H9 (cell line): ENCODE data around the gene HSD17B13. TPM values are rescaled to one million over a fixed set of nuclear protein-coding genes. Genes with fewer than 3 reads are reported as not detected.
"Not testable (repeated sequence)": the region's sequence is repeated elsewhere in the genome, so short reads cannot be mapped to it uniquely, and the experiment has no call there.

Source experiments
- DNase-seq: peaks from one replicate; pipeline ENCODE4 v3.0.0-alpha.2; 2017
- H2AFZ ChIP-seq: one replicate; pipeline ENCODE4 v1.6.1; 2013; ENCODE audit warnings: mild to moderate bottlenecking, low read length, control low read depth, moderate library complexity
- H2AK5ac ChIP-seq: 2 replicates; pipeline ENCODE4 v1.6.1; 2013; ENCODE audit warnings: low read length, control low read depth, mixed read lengths; ENCODE audit not compliant: insufficient read length
- H2BK120ac ChIP-seq: one replicate; pipeline ENCODE4 v1.6.1; 2013; ENCODE audit warnings: low read depth, mild to moderate bottlenecking, low read length, control low read depth, inconsistent platforms; ENCODE audit not compliant: poor library complexity, severe bottlenecking
- H2BK12ac ChIP-seq: 2 replicates; pipeline ENCODE4 v1.6.1; 2013; ENCODE audit warnings: low read length, control low read depth, mixed read lengths, low read depth; ENCODE audit not compliant: insufficient read length
- H2BK15ac ChIP-seq: 2 replicates; pipeline ENCODE4 v1.6.1; 2013; ENCODE audit warnings: low read depth, low read length, control low read depth
- H2BK20ac ChIP-seq: one replicate; pipeline ENCODE4 v1.6.1; 2013; ENCODE audit warnings: low read depth, mild to moderate bottlenecking, low read length, control low read depth, inconsistent platforms; ENCODE audit not compliant: poor library complexity, severe bottlenecking
- H2BK5ac ChIP-seq: 2 replicates; pipeline ENCODE4 v1.6.1; 2013; ENCODE audit warnings: low read length, control low read depth, mixed read lengths; ENCODE audit not compliant: insufficient read length
- H3K14ac ChIP-seq: 2 replicates; pipeline ENCODE4 v1.6.1; 2013; ENCODE audit warnings: low read length, control low read depth; ENCODE audit not compliant: insufficient read depth
- H3K18ac ChIP-seq: 2 replicates; pipeline ENCODE4 v1.6.1; 2013; ENCODE audit warnings: low read depth, mild to moderate bottlenecking, mixed read lengths, low read length, control low read depth; ENCODE audit not compliant: insufficient read length
- H3K23ac ChIP-seq: 2 replicates; pipeline ENCODE4 v1.6.1; 2013; ENCODE audit warnings: low read length, control low read depth, mixed read lengths, low read depth; ENCODE audit not compliant: insufficient read length
- H3K23me2 ChIP-seq: 2 replicates; pipeline ENCODE4 v1.6.1; 2013; ENCODE audit warnings: low read depth, mild to moderate bottlenecking, mixed read lengths, low read length, control low read depth; ENCODE audit not compliant: insufficient read length, poor library complexity, severe bottlenecking
- H3K27ac ChIP-seq: 2 replicates; pipeline ENCODE4 v1.5.1; 2013; ENCODE audit warnings: low read length, control low read depth, mixed read lengths, low read depth; ENCODE audit not compliant: insufficient read length
- H3K27me3 ChIP-seq: 2 replicates; pipeline ENCODE4 v1.6.1; 2013; ENCODE audit warnings: low read length, control low read depth, inconsistent platforms; ENCODE audit not compliant: insufficient read depth
- H3K4ac ChIP-seq: 2 replicates; pipeline ENCODE4 v1.6.1; 2013; ENCODE audit warnings: low read depth, mild to moderate bottlenecking, control low read depth, inconsistent platforms, low read length, moderate library complexity
- H3K4me1 ChIP-seq: 2 replicates; pipeline ENCODE4 v1.6.1; 2013; ENCODE audit warnings: low read length, control low read depth, inconsistent platforms; ENCODE audit not compliant: insufficient read depth
- H3K4me2 ChIP-seq: 2 replicates; pipeline ENCODE4 v1.6.1; 2013; ENCODE audit warnings: low read length, control low read depth, mixed read lengths; ENCODE audit not compliant: insufficient read length, insufficient read depth
- H3K56ac ChIP-seq: 2 replicates; pipeline ENCODE4 v1.6.1; 2013; ENCODE audit warnings: low read depth, mild to moderate bottlenecking, mixed read lengths, low read length, control low read depth; ENCODE audit not compliant: insufficient read length
- H3K79me1 ChIP-seq: 2 replicates; pipeline ENCODE4 v1.6.1; 2013; ENCODE audit warnings: low read depth, mild to moderate bottlenecking, moderate library complexity, low read length, control low read depth, inconsistent platforms; ENCODE audit not compliant: insufficient read depth, poor library complexity, severe bottlenecking
- H3K79me2 ChIP-seq: 2 replicates; pipeline ENCODE4 v1.6.1; 2013; ENCODE audit warnings: low read length, control low read depth, inconsistent platforms; ENCODE audit not compliant: insufficient read depth
- H3K9ac ChIP-seq: 2 replicates; pipeline ENCODE4 v1.6.1; 2013; ENCODE audit warnings: low read length, control low read depth, mixed read lengths; ENCODE audit not compliant: insufficient read length; ENCODE audit errors: extremely low read depth
- H3K9me3 ChIP-seq: one replicate; pipeline ENCODE4 v1.6.1; 2013; ENCODE audit warnings: low read depth, low read length, inconsistent platforms; ENCODE audit not compliant: control insufficient read depth
- H3T11ph ChIP-seq: one replicate; pipeline ENCODE4 v1.6.1; 2013; ENCODE audit warnings: mild to moderate bottlenecking, low read length, control low read depth, inconsistent platforms
- H4K20me1 ChIP-seq: one replicate; pipeline ENCODE4 v1.6.1; 2013; ENCODE audit not compliant: control insufficient read depth, insufficient read length, insufficient read depth
- H4K5ac ChIP-seq: 2 replicates; pipeline ENCODE4 v1.6.1; 2013; ENCODE audit warnings: low read depth, mild to moderate bottlenecking, mixed read lengths, low read length, control low read depth; ENCODE audit not compliant: insufficient read length
- H4K8ac ChIP-seq: replicated peaks from 2 replicates; pipeline ENCODE4 v1.6.1; 2013; ENCODE audit warnings: low read length, control low read depth, mixed read lengths, low read depth; ENCODE audit not compliant: insufficient read length
- H4K91ac ChIP-seq: 2 replicates; pipeline ENCODE4 v1.6.1; 2013; ENCODE audit warnings: low read depth, mild to moderate bottlenecking, moderate library complexity, mixed read lengths, low read length, control low read depth; ENCODE audit not compliant: insufficient read length
- H3K27ac Mint-ChIP-seq, 3 experiments: 2 replicates in 2 of 3; 3 replicates in 1 of 3; pipeline ENCODE4 v1.8.0; 2020 to 2021; ENCODE audit warnings: mixed read lengths in 3 of 3, mild to moderate bottlenecking in 1 of 3, moderate library complexity in 1 of 3
- H3K27me3 Mint-ChIP-seq: 2 replicates; pipeline ENCODE4 v1.8.0; 2021; ENCODE audit warnings: low read depth, mild to moderate bottlenecking, moderate library complexity, mixed read lengths
- H3K36me3 Mint-ChIP-seq, 3 experiments: 2 replicates in 2 of 3; 3 replicates in 1 of 3; pipeline ENCODE4 v1.8.0; 2020 to 2021; ENCODE audit warnings: low read depth in 3 of 3, mixed read lengths in 3 of 3; ENCODE audit not compliant: insufficient read depth in 1 of 3
- H3K4me1 Mint-ChIP-seq, 2 experiments: 2 replicates each; pipeline ENCODE4 v1.8.0; 2020; ENCODE audit warnings: mixed read lengths in 2 of 2
- H3K4me3 Mint-ChIP-seq, 2 experiments: 2 replicates in 1 of 2; 3 replicates in 1 of 2; pipeline ENCODE4 v1.8.0; 2020 to 2021; ENCODE audit warnings: mild to moderate bottlenecking in 2 of 2, mixed read lengths in 2 of 2, moderate library complexity in 1 of 2
- H3K9me3 Mint-ChIP-seq, 2 experiments: 2 replicates in 1 of 2; 3 replicates in 1 of 2; pipeline ENCODE4 v1.8.0; 2020; ENCODE audit warnings: mild to moderate bottlenecking in 2 of 2, mixed read lengths in 2 of 2, moderate library complexity in 1 of 2
- CTCF ChIP-seq: fragments of 200-600 bp; sonication (generic); conservative IDR thresholded peaks from 3 replicates; pipeline ENCODE4 v1.8.0; 2021; ENCODE audit warnings: antibody characterized with exemption, mild to moderate bottlenecking
- WGBS: extraction: QIAGEN DNeasy Blood & Tissue Kit; methylation state at CpG from one replicate; pipeline ENCODE4 v1.1.7; 2013; ENCODE audit warnings: missing lambda C conversion rate, low lambda C conversion rate, mixed read lengths; ENCODE audit not compliant: insufficient read length; ENCODE audit errors: extremely low coverage; 5-methylcytosine and 5-hydroxymethylcytosine counted together
- total RNA-seq: library from RNA; stranded (reverse); gene quantifications from 2 replicates; pipeline ENCODE4 v1.2.1, GENCODE V29; 2021

HSD17B13 gene
- total RNA-seq, 1 experiment from 2014 or later, result not detected

GRCh38 chr4:87286970-87287369 is 35.7 kb downstream of the HSD17B13 start:
- Histone ChIP-seq H4K91ac (no peak overlapping the region), H3K23ac (no peak overlapping the region), H2AK5ac (no peak overlapping the region), H3K79me2 (no peaks in the 10 kb centered on the region), H3K79me1 (no peaks in the 10 kb centered on the region), H3T11ph (no peak overlapping the region), H3K9ac (no peak overlapping the region), H2BK15ac (no peak overlapping the region), H2BK20ac (no peak overlapping the region), H3K4me2 (no peak overlapping the region), H3K4me1 (no peaks in the 10 kb centered on the region), H3K14ac (no peak overlapping the region), H3K9me3 (no peaks in the 10 kb centered on the region), H3K27me3 (no peaks in the 10 kb centered on the region), H3K27ac (no peak overlapping the region), H2AFZ (no peak overlapping the region), H2BK12ac (no peak overlapping the region), H3K18ac (no peak overlapping the region), H2BK120ac (no peak overlapping the region), H4K5ac (no peak overlapping the region), H2BK5ac (no peak overlapping the region), H3K56ac (no peak overlapping the region), H3K4ac (no peak overlapping the region), H4K20me1 (no peaks in the 10 kb centered on the region), H3K23me2 (no peaks in the 10 kb centered on the region), H4K8ac (no peak overlapping the region)
- H3K4me3 Mint-ChIP-seq, result no peak overlapping the region
- DNase-seq, result no peak
- peaks cover 39 to 43% of the 10 kb centered on the region in 2 experiments for H3K9me3 Mint-ChIP-seq
- no CpG with 5 or more reads among the region's 1 CpG for WGBS
- peaks cover 2% of the 10 kb centered on the region; the same call in 1 of the 2 replicates for H3K27me3 Mint-ChIP-seq
- TF ChIP-seq CTCF, result no peak
- H3K4me1 Mint-ChIP-seq, result no peaks in the 10 kb centered on the region
- peaks cover 12 to 39% (median 34%) of the 10 kb centered on the region in 3 experiments for H3K36me3 Mint-ChIP-seq
- no peak overlapping the region for H3K27ac Mint-ChIP-seq

- H2BK12ac ChIP-seq, H3K4me3 Mint-ChIP-seq, H3K27me3 Mint-ChIP-seq, H3K23ac ChIP-seq, H4K91ac ChIP-seq, H2AK5ac ChIP-seq, H3K4me1 Mint-ChIP-seq, H4K5ac ChIP-seq, H2BK120ac ChIP-seq, H3K27ac ChIP-seq, H3K79me2 ChIP-seq, H3K27ac Mint-ChIP-seq, H3K79me1 ChIP-seq, H4K8ac ChIP-seq, H3K23me2 ChIP-seq, H3K4me1 ChIP-seq, H3K14ac ChIP-seq, H3K4ac ChIP-seq, DNase-seq, H3K9me3 ChIP-seq, H3K18ac ChIP-seq, H4K20me1 ChIP-seq, H3T11ph ChIP-seq, H3K27me3 ChIP-seq, H3K4me2 ChIP-seq, H2BK15ac ChIP-seq, H2AFZ ChIP-seq, H3K9ac ChIP-seq, H2BK5ac ChIP-seq, H3K56ac ChIP-seq, H2BK20ac ChIP-seq: not testable (repeated sequence)
- Mint-ChIP-seq H3K9me3 (peaks cover 39 to 43% of the 10 kb centered on the region in 2 experiments), H3K36me3 (peaks cover 12 to 39% (median 34%) of the 10 kb centered on the region in 3 experiments)
Measured at GRCh38 chr4:87284268-87284667, 38.4 kb downstream of the HSD17B13 start.
